B cell (primary cell): ENCODE results near the gene IL19. TPM values are rescaled to one million over a fixed set of nuclear protein-coding genes. Genes with fewer than 3 reads are reported as not detected.

Experiments
- ATAC-seq: fragments of 200-7000 bp; cut with Tn5 transposase; one replicate; pipeline ENCODE4 v1.10.0; 2021; ENCODE audit warnings: low read depth, mild to moderate bottlenecking, moderate number of reproducible peaks, moderate library complexity
- CTCF ChIA-PET: fragments of 350-600 bp; sonication (Branson Sonifier 250); formaldehyde crosslinking; loops from one replicate; lab custom pipeline; 2021; ENCODE audit warnings: antibody characterized with exemption, inconsistent platforms; lab: Charles Lee
- POLR2A ChIA-PET: fragments of 350-600 bp; sonication (Branson Sonifier 250); formaldehyde crosslinking; loops from one replicate; lab custom pipeline; 2021; ENCODE audit warnings: antibody characterized with exemption; lab: Charles Lee
- DNase-seq: peaks from one replicate; pipeline ENCODE4 v3.0.0; 2013
- H2AFZ ChIP-seq: 2 replicates; pipeline ENCODE4 v1.6.1; 2012; ENCODE audit warnings: mild to moderate bottlenecking, low read depth, low read length; ENCODE audit not compliant: insufficient read depth, poor library complexity, severe bottlenecking
- H3K27ac ChIP-seq, 2 donors: 1 replicate in 1 of 2; 2 replicates in 1 of 2; pipeline ENCODE4 v1.5.1; 2012 to 2013; ENCODE audit warnings: low read length in 2 of 2, mild to moderate bottlenecking in 2 of 2, moderate library complexity in 1 of 2
- H3K27me3 ChIP-seq, 4 experiments: fragments of 200-600 bp in 1 of 4; sonication (generic) in 1 of 4; replicated peaks in 1 of 4; 1 replicate in 2 of 4; 2 replicates in 2 of 4; pipeline versions ENCODE4 v1.6.1 to v1.7.0; 2013 to 2016; ENCODE audit warnings: low read length in 3 of 4, mild to moderate bottlenecking in 2 of 4, mixed read lengths in 1 of 4, moderate library complexity in 1 of 4; ENCODE audit not compliant: insufficient read depth in 4 of 4, control insufficient read depth in 3 of 4; ENCODE audit errors: control extremely low read depth in 1 of 4
- H3K36me3 ChIP-seq, 2 experiments: replicated peaks in 1 of 2; 1 replicate in 1 of 2; 2 replicates in 1 of 2; pipeline versions ENCODE4 v1.6.1 to v1.7.1; 2013; ENCODE audit warnings: low read length in 1 of 2; ENCODE audit not compliant: insufficient read depth in 2 of 2, control insufficient read depth in 1 of 2; ENCODE audit errors: control extremely low read depth in 1 of 2, extremely low read depth in 1 of 2
- H3K4me1 ChIP-seq, 2 donors: fragments of 200-600 bp in 1 of 2; sonication (generic) in 1 of 2; 1 replicate in 1 of 2; 2 replicates in 1 of 2; pipeline versions ENCODE4 v1.5.1 to v1.6.1; 2013 to 2017; ENCODE audit warnings: low read length in 2 of 2; ENCODE audit not compliant: control insufficient read depth in 2 of 2, insufficient read depth in 2 of 2
- H3K4me2 ChIP-seq: replicated peaks from 2 replicates; pipeline ENCODE3; 2012; ENCODE audit warnings: mild to moderate bottlenecking, low read depth, low read length; ENCODE audit not compliant: poor library complexity, severe bottlenecking
- H3K4me3 ChIP-seq, 5 experiments: fragments of 200-600 bp in 1 of 5; sonication (generic) in 1 of 5; 1 replicate in 3 of 5; 2 replicates in 2 of 5; pipeline versions ENCODE4 v1.5.1 to v1.7.0; 2011 to 2016; ENCODE audit warnings: low read length in 4 of 5, mild to moderate bottlenecking in 4 of 5, low read depth in 2 of 5, control low read depth in 1 of 5, moderate library complexity in 1 of 5; ENCODE audit not compliant: insufficient read depth in 1 of 5; ENCODE audit errors: control extremely low read depth in 1 of 5, extremely low read depth in 1 of 5
- H3K79me2 ChIP-seq: fragments of 200-600 bp; sonication (generic); one replicate; pipeline ENCODE4 v1.6.0; 2016; ENCODE audit warnings: low read length; ENCODE audit not compliant: control insufficient read depth, insufficient read depth
- H3K9ac ChIP-seq: fragments of 200-600 bp; sonication (generic); 2 replicates; pipeline ENCODE4 v1.6.1; 2017; ENCODE audit warnings: mild to moderate bottlenecking, low read length, moderate library complexity
- H3K9me3 ChIP-seq, 3 donors: one replicate each; pipeline versions ENCODE4 v1.6.1 to v1.7.1; 2013; ENCODE audit warnings: low read length in 2 of 3; ENCODE audit not compliant: control insufficient read depth in 2 of 3, insufficient read depth in 1 of 3; ENCODE audit errors: control extremely low read depth in 1 of 3
- H4K20me1 ChIP-seq: 2 replicates; pipeline ENCODE4 v1.6.0; 2012; ENCODE audit warnings: mild to moderate bottlenecking, low read length; ENCODE audit not compliant: insufficient read depth, control insufficient read depth, poor library complexity, severe bottlenecking
- H3K27ac Mint-ChIP-seq: one replicate; pipeline ENCODE4 v1.8.0; 2021; ENCODE audit warnings: mixed read lengths
- H3K27me3 Mint-ChIP-seq: one replicate; pipeline ENCODE4 v1.8.0; 2021; ENCODE audit warnings: mixed read lengths
- H3K4me1 Mint-ChIP-seq: one replicate; pipeline ENCODE4 v1.8.0; 2021; ENCODE audit warnings: mixed read lengths
- H3K4me3 Mint-ChIP-seq: one replicate; pipeline ENCODE4 v1.8.0; 2021; ENCODE audit warnings: mixed read lengths
- H3K9me3 Mint-ChIP-seq: one replicate; pipeline ENCODE4 v1.8.0; 2022; ENCODE audit warnings: mixed read lengths; ENCODE audit not compliant: insufficient read depth
- EZH2 ChIP-seq: IDR thresholded peaks from 2 replicates; pipeline ENCODE4 v1.6.1; 2012; ENCODE audit warnings: borderline replicate concordance, low read depth, mild to moderate bottlenecking, moderate library complexity, low read length; ENCODE audit not compliant: insufficient read depth, poor library complexity, severe bottlenecking
- WGBS: methylation state at CpG from one replicate; pipeline ENCODE4 v1.1.5; 2013; ENCODE audit warnings: missing lambda C conversion rate; ENCODE audit not compliant: insufficient coverage; 5-methylcytosine and 5-hydroxymethylcytosine counted together
- intact Hi-C: fragments of 100-400 bp; cut with micrococcal nuclease; formaldehyde crosslinking; loops from one replicate; pipeline ENCODE4 v1.10.0; 2022
- polyA plus RNA-seq: library from polyadenylated mRNA; depleted of rRNA; stranded (reverse); fragments of >200 nt; gene quantifications from 2 replicates; pipeline ENCODE4 v1.2.3, GENCODE V29; 2012
- total RNA-seq, 2 donors: library from RNA; stranded (reverse); fragments of 120-200 nt in 1 of 2; gene quantifications; 1 replicate in 1 of 2; 2 replicates in 1 of 2; pipeline versions ENCODE4 v1.2.3 to v1.2.4, GENCODE V29; 2013 to 2022
- TF ChIP-seq, protein P1 (sequence below): fragments of 200-600 bp; IDR thresholded peaks from one replicate; pipeline ENCODE4 v1.8.0; 2022; ENCODE audit warnings: antibody characterized with exemption, mild to moderate bottlenecking

The IL19 gene
- total and polyA plus RNA-seq, 2 donors (not counting 1 experiment from before 2014, with no cell fraction given) = 0.27 TPM; not detected in 1

DNA sequence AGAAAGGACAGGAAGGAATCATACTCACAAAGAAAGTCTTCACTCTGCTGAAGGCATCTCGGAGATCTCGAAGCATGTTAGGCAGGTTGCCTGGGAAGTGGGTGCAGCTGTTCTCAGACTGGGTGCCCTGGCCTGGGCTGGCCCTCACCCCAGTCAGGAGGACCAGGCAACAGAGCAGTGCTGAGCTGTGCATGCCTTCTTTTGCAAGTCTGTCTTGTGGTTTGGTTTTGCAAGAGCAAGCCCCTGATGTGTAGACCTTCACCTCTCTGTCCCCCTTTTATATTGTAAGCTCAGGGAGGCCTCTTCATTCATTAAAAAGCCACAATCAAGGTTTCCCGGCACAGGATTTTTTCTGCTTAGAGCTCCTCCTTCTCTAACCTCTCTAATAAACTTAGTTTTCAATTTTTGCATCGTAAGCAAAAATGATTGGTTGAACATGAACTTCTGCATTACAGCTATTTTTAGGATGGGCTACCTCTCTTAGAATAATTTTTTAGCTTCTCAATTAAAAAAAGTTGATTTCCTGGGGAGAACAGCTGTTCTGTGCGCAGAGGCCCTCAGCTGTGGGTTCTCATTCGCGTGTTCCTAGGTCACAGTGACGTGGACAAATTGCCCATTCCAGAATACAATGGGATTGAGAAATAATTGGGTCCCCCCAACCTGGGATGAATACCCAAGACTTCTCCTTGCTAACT is 1.8 kb downstream of the IL19 start, which contains the start of gene IL10:
TSS of gene IL10 (minus strand) at position 252 of the 695 bp plus-strand sequence. CDS start at position 193, 59 bp downstream.
- Histone ChIP-seq H3K27ac (no peak within 1 kb of the TSS), H2AFZ (no peak within 1 kb of the TSS), H3K79me2 (no peaks in the 10 kb centered on the region), H3K9ac (no peak within 1 kb of the TSS), H3K4me1 (peaks cover 58 to 67% of the 10 kb centered on the region in 2 donors), H4K20me1 (no peaks in the 10 kb centered on the region), H3K4me2 (peak within 1 kb of the TSS; percentile 52), H3K36me3 (no peaks in the 10 kb centered on the region), H3K27me3 (peaks cover 0 to 2% (median 0%) of the 10 kb centered on the region in 4 experiments), H3K9me3 (no peaks in the 10 kb centered on the region), H3K4me3 (no peak within 1 kb of the TSS)
- TF ChIP-seq, protein P1, sequence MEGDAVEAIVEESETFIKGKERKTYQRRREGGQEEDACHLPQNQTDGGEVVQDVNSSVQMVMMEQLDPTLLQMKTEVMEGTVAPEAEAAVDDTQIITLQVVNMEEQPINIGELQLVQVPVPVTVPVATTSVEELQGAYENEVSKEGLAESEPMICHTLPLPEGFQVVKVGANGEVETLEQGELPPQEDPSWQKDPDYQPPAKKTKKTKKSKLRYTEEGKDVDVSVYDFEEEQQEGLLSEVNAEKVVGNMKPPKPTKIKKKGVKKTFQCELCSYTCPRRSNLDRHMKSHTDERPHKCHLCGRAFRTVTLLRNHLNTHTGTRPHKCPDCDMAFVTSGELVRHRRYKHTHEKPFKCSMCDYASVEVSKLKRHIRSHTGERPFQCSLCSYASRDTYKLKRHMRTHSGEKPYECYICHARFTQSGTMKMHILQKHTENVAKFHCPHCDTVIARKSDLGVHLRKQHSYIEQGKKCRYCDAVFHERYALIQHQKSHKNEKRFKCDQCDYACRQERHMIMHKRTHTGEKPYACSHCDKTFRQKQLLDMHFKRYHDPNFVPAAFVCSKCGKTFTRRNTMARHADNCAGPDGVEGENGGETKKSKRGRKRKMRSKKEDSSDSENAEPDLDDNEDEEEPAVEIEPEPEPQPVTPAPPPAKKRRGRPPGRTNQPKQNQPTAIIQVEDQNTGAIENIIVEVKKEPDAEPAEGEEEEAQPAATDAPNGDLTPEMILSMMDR = no peak
- TF ChIP-seq EZH2 = no peak
- H3K4me1 Mint-ChIP-seq = peaks cover 73% of the 10 kb centered on the region
- H3K27me3 Mint-ChIP-seq = no peaks in the 10 kb centered on the region
- intact Hi-C loops = no loop called here
- peak; percentile 23 for ATAC-seq
- H3K4me3 Mint-ChIP-seq = peak within 1 kb of the TSS; percentile 80
- H3K9me3 Mint-ChIP-seq = no peaks in the 10 kb centered on the region
- peak within 1 kb of the TSS; percentile 38 for H3K27ac Mint-ChIP-seq
- ChIA-PET POLR2A (interaction anchor here (1.1 to 2.5 kb wide), 4 partner anchors 10 to 88 kb away, joined by 3 to 10 read pairs (median 6); partner anchors contain the start of gene MAPKAPK2), CTCF (interaction anchor here (0.6 to 10.9 kb wide), 15 partner anchors 10 to 726 kb away, joined by 3 to 81 read pairs (median 4); no protein-coding TSS in a partner anchor)
- DNase-seq = no peak
- 39% methylated on average over 6 of the region's 8 CpGs for whole genome bisulfite sequencing

DNA sequence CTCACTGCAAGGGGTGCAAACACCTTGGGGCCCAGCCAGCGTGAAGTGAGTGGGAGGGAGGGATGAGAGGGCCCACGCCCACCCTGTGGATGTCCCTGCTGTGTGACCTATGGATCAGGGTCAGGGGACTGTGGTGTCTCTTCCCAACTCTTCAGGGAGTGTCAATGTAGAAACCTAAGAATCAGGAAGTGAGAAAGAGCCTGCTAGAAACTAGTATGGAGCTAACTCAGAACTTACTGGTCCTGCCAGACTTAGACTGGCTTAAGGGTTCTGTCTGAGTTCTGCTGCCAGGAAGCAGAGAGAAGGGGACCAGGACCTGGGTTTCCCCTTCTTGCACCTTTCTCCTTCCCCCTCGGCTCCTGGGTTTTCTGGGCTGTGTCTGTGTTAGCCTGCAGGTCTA is 3.5 kb downstream of the IL19 start:
- TF ChIP-seq, protein P1 = no peak
- no peak for TF ChIP-seq EZH2
- CTCF ChIA-PET = interaction anchor here (0.9 to 10.9 kb wide), 9 partner anchors 9 to 38 kb away, joined by 3 to 81 read pairs (median 3); no protein-coding TSS in a partner anchor
- WGBS = 59% methylated on average over 2 of the region's 3 CpGs
- DNase-seq (peak; percentile 46), ATAC-seq (peak; percentile 22)
- H3K27ac ChIP-seq = no peak overlapping the region
- peaks cover 0 to 2% (median 0%) of the 10 kb centered on the region in 4 experiments for H3K27me3 ChIP-seq
- no peaks in the 10 kb centered on the region for H3K9me3 Mint-ChIP-seq
- H2AFZ ChIP-seq = no peak overlapping the region
- no peak overlapping the region for H3K4me2 ChIP-seq
- peak overlapping the region; percentile 29 for H3K4me3 Mint-ChIP-seq
- no peaks in the 10 kb centered on the region for H3K9me3 ChIP-seq
- no peak overlapping the region for H3K9ac ChIP-seq
- H3K4me3 ChIP-seq = no peak overlapping the region
- no peaks in the 10 kb centered on the region for H3K79me2 ChIP-seq
- intact Hi-C loops = no loop called here
- H3K27ac Mint-ChIP-seq = no peak overlapping the region
- POLR2A ChIA-PET = interaction anchor here (0.7 kb wide), 1 partner anchor 25 kb away, joined by 3 read pairs; no protein-coding TSS in a partner anchor
- no peaks in the 10 kb centered on the region for H3K27me3 Mint-ChIP-seq
- H3K36me3 ChIP-seq = no peaks in the 10 kb centered on the region
- no peaks in the 10 kb centered on the region for H4K20me1 ChIP-seq
- peaks cover 63 to 68% of the 10 kb centered on the region in 2 donors for H3K4me1 ChIP-seq
- H3K4me1 Mint-ChIP-seq = peaks cover 62% of the 10 kb centered on the region
